ENCODE measurements around the gene MAD2L1BP. TPM values are rescaled to one million over a fixed set of nuclear protein-coding genes. Genes with fewer than 3 reads are reported as not detected.
"Not testable (repeated sequence)": the region's sequence is repeated elsewhere in the genome, so short reads cannot be mapped to it uniquely, and the experiment has no call there.

Gene MAD2L1BP
- total RNA-seq, 2 experiments from 2014 or later, result 30.8 to 43.3 TPM

- Histone ChIP-seq H2AFZ (ENCODE audit: low read length) (no peak overlapping the region), H3K9me3 (ENCODE audit: low read length) (no peaks in the 10 kb centered on the region), H3K79me2 (ENCODE audit: insufficient read depth, low read depth, low read length) (no peaks in the 10 kb centered on the region), H3K9me2 (ENCODE audit: insufficient read depth, low read length) (no peaks in the 10 kb centered on the region), H3K27ac (ENCODE audit: low read depth, low read length, poor library complexity, severe bottlenecking) (no peak overlapping the region), H4K20me1 (ENCODE audit: insufficient read depth, low read length) (no peaks in the 10 kb centered on the region), H3K4me3 (ENCODE audit: low read depth, low read length, poor library complexity, severe bottlenecking) (no peak overlapping the region), H3K4me1 (ENCODE audit: insufficient read depth, low read length, poor library complexity, severe bottlenecking) (no peaks in the 10 kb centered on the region), H3K36me3 (ENCODE audit: insufficient read depth, low read length) (no peaks in the 10 kb centered on the region), H3K4me2 (ENCODE audit: low read length) (no peak overlapping the region)
- no peak for DNase-seq (ENCODE audit: low spot score)
- POLR2A ChIA-PET, result interaction anchor here (0.5 to 2.3 kb wide), 5 partner anchors 10 to 271 kb away, joined by 3 to 9 read pairs (median 3); partner anchors contain the start of gene GTPBP2
- intact Hi-C loops (cut with micrococcal nuclease; ENCODE audit: unreplicated experiment), result no loop called here
- CTCF ChIA-PET (ENCODE audit: unreplicated experiment), result no interaction called here
- TF ChIP-seq CTCF (conservative IDR thresholded peaks at IDR 0.05; ENCODE audit: low read length) (0 out of 2 replicates have a peak, but pooled peaks have one; percentile 23), EZH2phosphoT487 (IDR thresholded peaks at IDR 0.05; ENCODE audit: borderline replicate concordance, low read depth, low read length) (no peak)
- no TSS peak for BruUV-seq (replicated peaks)
These were observed 21.7 kb downstream of the MAD2L1BP start for GRCh38 chr6:43657221-43657802.

GRCh38 chr6:43658161-43658560, 22.5 kb downstream of the MAD2L1BP start:
- Histone ChIP-seq H4K20me1 (ENCODE audit: insufficient read depth, low read length) (no peaks in the 10 kb centered on the region), H3K9me2 (ENCODE audit: insufficient read depth, low read length) (no peaks in the 10 kb centered on the region), H2AFZ (ENCODE audit: low read length) (no peak overlapping the region), H3K36me3 (ENCODE audit: insufficient read depth, low read length) (no peaks in the 10 kb centered on the region), H3K4me1 (ENCODE audit: insufficient read depth, low read length, poor library complexity, severe bottlenecking) (no peaks in the 10 kb centered on the region), H3K27ac (ENCODE audit: low read depth, low read length, poor library complexity, severe bottlenecking) (no peak overlapping the region), H3K9me3 (ENCODE audit: low read length) (no peaks in the 10 kb centered on the region), H3K79me2 (ENCODE audit: insufficient read depth, low read depth, low read length) (no peaks in the 10 kb centered on the region), H3K4me3 (ENCODE audit: low read depth, low read length, poor library complexity, severe bottlenecking) (no peak overlapping the region), H3K4me2 (ENCODE audit: low read length) (no peak overlapping the region)
- DNase-seq (ENCODE audit: low spot score), result no peak
- BruUV-seq (replicated peaks), result no TSS peak
- POLR2A ChIA-PET, result interaction anchor here (0.5 to 2.3 kb wide), 4 partner anchors 11 to 270 kb away, joined by 3 to 9 read pairs (median 4); partner anchors contain the start of gene GTPBP2
- TF ChIP-seq CTCF (conservative IDR thresholded peaks at IDR 0.05; ENCODE audit: low read length) (no peak), EZH2phosphoT487 (IDR thresholded peaks at IDR 0.05; ENCODE audit: borderline replicate concordance, low read depth, low read length) (no peak)
- intact Hi-C loops (cut with micrococcal nuclease; ENCODE audit: unreplicated experiment), result no loop called here
- CTCF ChIA-PET (ENCODE audit: unreplicated experiment), result no interaction called here

GRCh38 chr6:43662948-43663347, 27.3 kb downstream of the MAD2L1BP start:
- not testable (repeated sequence) for BruUV-seq (replicated peaks)

More at GRCh38 chr6:43662948-43663347, 27.3 kb downstream of the MAD2L1BP start:
- H3K4me3 ChIP-seq (ENCODE audit: low read depth, low read length, poor library complexity, severe bottlenecking); H3K4me1 ChIP-seq (ENCODE audit: insufficient read depth, low read length, poor library complexity, severe bottlenecking); H4K20me1 ChIP-seq (ENCODE audit: insufficient read depth, low read length); H3K9me2 ChIP-seq (ENCODE audit: insufficient read depth, low read length); H3K4me2 ChIP-seq (ENCODE audit: low read length); H3K9me3 ChIP-seq (ENCODE audit: low read length); H3K36me3 ChIP-seq (ENCODE audit: insufficient read depth, low read length); H3K79me2 ChIP-seq (ENCODE audit: insufficient read depth, low read depth, low read length); CTCF ChIA-PET (ENCODE audit: unreplicated experiment); H3K27ac ChIP-seq (ENCODE audit: low read depth, low read length, poor library complexity, severe bottlenecking); DNase-seq (ENCODE audit: low spot score); intact Hi-C loops (cut with micrococcal nuclease; ENCODE audit: unreplicated experiment); H2AFZ ChIP-seq (ENCODE audit: low read length): not testable (repeated sequence)
- POLR2A ChIA-PET, result interaction anchor here (0.6 to 1.3 kb wide), 2 partner anchors 8 to 27 kb away, joined by 3 to 4 read pairs; partner anchors contain the start of gene MAD2L1BP

Data from OCI-LY7 (cell line).